Panc1 (cell line): ENCODE measurements around the gene RBFOX1.

Source experiments
- POLR2AphosphoS5 ChIP-seq: IDR thresholded peaks from 2 replicates; pipeline ENCODE4 v1.6.1; 2012; ENCODE audit warnings: mild to moderate bottlenecking, low read depth, low read length, moderate library complexity
- SIN3A ChIP-seq: IDR thresholded peaks from 2 replicates; pipeline ENCODE4 v1.6.1; 2012; ENCODE audit warnings: low read depth, mild to moderate bottlenecking, low read length, moderate library complexity, borderline replicate concordance; ENCODE audit not compliant: insufficient read depth
- TF ChIP-seq, protein P1 (sequence below): fragments of 450-650 bp; IDR thresholded peaks from 2 replicates; pipeline ENCODE4 v1.5.1; 2017; ENCODE audit warnings: mild to moderate bottlenecking

DNA sequence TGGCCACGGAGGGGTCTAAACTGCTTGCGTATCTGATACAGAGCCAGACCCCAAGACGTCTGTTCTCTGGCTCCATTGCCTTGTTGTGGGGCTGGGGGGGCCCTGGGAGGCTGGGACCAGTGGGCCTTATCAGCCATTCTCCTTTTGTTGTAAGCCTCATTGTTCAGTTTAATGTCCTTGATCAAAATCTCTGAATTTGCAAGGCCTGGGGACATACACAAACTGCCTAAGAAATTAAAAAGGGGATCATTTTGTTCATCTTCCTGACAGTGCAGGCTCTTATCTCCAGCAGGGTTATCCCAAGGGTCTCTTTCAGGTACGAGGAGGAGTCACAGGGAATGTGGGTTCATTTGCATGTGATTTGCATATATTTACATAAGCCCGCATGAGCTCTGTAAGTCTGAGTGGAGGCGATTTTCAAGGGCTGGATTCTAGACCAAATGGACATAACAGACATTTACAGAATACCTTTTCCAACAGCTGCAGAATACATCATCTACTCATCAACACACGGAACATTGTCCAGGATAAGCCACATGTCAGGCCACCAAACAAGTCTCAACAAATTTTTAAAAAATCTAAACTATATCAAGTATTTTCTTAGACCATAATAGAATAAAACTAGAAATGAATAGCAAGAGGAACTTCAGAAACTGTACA lies 269.8 kb downstream of the RBFOX1 start:
- TF ChIP-seq, protein P1, sequence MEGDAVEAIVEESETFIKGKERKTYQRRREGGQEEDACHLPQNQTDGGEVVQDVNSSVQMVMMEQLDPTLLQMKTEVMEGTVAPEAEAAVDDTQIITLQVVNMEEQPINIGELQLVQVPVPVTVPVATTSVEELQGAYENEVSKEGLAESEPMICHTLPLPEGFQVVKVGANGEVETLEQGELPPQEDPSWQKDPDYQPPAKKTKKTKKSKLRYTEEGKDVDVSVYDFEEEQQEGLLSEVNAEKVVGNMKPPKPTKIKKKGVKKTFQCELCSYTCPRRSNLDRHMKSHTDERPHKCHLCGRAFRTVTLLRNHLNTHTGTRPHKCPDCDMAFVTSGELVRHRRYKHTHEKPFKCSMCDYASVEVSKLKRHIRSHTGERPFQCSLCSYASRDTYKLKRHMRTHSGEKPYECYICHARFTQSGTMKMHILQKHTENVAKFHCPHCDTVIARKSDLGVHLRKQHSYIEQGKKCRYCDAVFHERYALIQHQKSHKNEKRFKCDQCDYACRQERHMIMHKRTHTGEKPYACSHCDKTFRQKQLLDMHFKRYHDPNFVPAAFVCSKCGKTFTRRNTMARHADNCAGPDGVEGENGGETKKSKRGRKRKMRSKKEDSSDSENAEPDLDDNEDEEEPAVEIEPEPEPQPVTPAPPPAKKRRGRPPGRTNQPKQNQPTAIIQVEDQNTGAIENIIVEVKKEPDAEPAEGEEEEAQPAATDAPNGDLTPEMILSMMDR, result no peak
- TF ChIP-seq POLR2AphosphoS5 (no peak), SIN3A (no peak)
